ENCODE results near the gene C1orf159. TPM values are rescaled to one million over a fixed set of nuclear protein-coding genes. Genes with fewer than 3 reads are reported as not detected.

Gene C1orf159
- total and polyA plus RNA-seq, 4 donors = 9.5 to 19.2 (median 13.3) TPM

- H3K27ac ChIP-seq (ENCODE audit: low read depth in 1 of 2, low read length in 1 of 2) = no peak overlapping the region
Measured at GRCh38 chr1:1124786-1125642, 9.1 kb upstream of the C1orf159 start.

GRCh38 chr1:1124508-1124785, 8.6 kb upstream of the C1orf159 start:
- 80 to 92% methylated on average over 7 of the region's 7 CpGs for WGBS, 2 donors
- no peaks in the 10 kb centered on the region for H3K27me3 ChIP-seq (ENCODE audit: control insufficient read depth in 3 of 3, insufficient read depth in 3 of 3, low read length in 2 of 3)
- H3K9me3 ChIP-seq (ENCODE audit: control insufficient read depth in 4 of 4, insufficient read depth in 3 of 4, low read length in 3 of 4) = no peaks in the 10 kb centered on the region
- ATAC-seq (ENCODE audit: insufficient read depth, low FRiP score) = no peak
- no peak overlapping the region for H3K9ac ChIP-seq (ENCODE audit: insufficient read depth in 1 of 2, low read length in 2 of 2)
- peaks cover 0 to 5% (median 0%) of the 10 kb centered on the region in 5 donors for H3K4me1 ChIP-seq (ENCODE audit: control insufficient read depth in 5 of 5, insufficient read depth in 5 of 5, low read length in 5 of 5)
- H3K4me3 ChIP-seq = no peak overlapping the region
- no peak for DNase-seq
- no peak for TF ChIP-seq CTCF (IDR thresholded peaks at IDR 0.05; ENCODE audit: control extremely low read depth, extremely low read depth)
- no peak overlapping the region for H3K27ac ChIP-seq (ENCODE audit: low read depth in 1 of 2, low read length in 1 of 2)
- H3K36me3 ChIP-seq (ENCODE audit: control insufficient read depth in 4 of 4, insufficient read depth in 4 of 4, low read length in 4 of 4) = no peaks in the 10 kb centered on the region

More at GRCh38 chr1:1124786-1125642, 9.1 kb upstream of the C1orf159 start:
- 61 to 82% methylated on average over 28 to 29 of the region's 29 CpGs for WGBS, 2 donors
- no peaks in the 10 kb centered on the region for H3K36me3 ChIP-seq (ENCODE audit: control insufficient read depth in 4 of 4, insufficient read depth in 4 of 4, low read length in 4 of 4)
- no peak overlapping the region for H3K4me3 ChIP-seq
- peaks cover 0 to 5% (median 0%) of the 10 kb centered on the region in 5 donors for H3K4me1 ChIP-seq (ENCODE audit: control insufficient read depth in 5 of 5, insufficient read depth in 5 of 5, low read length in 5 of 5)
- H3K9ac ChIP-seq (ENCODE audit: insufficient read depth in 1 of 2, low read length in 2 of 2) = no peak overlapping the region
- no peak for ATAC-seq (ENCODE audit: insufficient read depth, low FRiP score)
- TF ChIP-seq CTCF (IDR thresholded peaks at IDR 0.05; ENCODE audit: control extremely low read depth, extremely low read depth) = no peak
- DNase-seq = no peak
- no peaks in the 10 kb centered on the region for H3K27me3 ChIP-seq (ENCODE audit: control insufficient read depth in 3 of 3, insufficient read depth in 3 of 3, low read length in 2 of 3)
- no peaks in the 10 kb centered on the region for H3K9me3 ChIP-seq (ENCODE audit: control insufficient read depth in 4 of 4, insufficient read depth in 3 of 4, low read length in 3 of 4)

DNA sequence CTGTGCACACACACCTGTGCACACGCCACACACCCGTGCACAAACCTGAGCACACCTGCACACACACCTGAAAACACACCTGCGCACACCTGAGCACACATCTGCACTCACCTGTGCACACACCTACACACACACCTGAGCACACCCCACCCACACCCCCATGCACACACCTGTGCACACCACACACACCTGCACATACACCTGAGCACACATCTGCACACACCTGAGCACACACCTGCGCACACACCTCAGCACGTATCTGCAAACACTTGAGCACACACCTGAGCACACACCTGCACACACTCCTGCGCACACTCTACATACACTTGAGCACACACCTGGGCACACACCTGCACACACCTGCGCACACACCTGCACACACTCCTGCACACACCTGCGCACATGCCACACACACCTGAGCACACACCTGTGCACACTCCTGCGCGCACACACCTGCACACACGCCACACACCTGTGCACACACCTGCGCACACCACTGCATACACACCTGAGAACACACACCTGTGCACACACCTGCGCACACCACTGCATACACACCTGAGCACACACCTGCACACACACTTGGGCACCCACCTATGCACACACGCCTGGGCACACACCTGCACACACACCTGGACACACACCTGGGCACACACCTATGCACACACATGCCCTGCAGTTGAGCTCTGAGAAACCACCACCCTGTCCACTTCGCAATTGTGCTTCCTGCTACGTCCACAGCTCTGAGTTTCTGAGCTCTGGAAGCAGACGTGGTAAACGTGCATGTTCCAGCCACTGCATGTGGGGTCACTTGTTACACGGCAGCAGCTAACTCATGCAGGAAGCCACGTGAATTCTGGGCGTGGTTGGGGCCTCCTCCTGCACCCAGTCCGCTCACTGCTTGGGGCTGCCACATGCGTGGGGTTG, 8.0 kb upstream of the C1orf159 start:
- peak; percentile 38 to 69 (median 69) for DNase-seq
- 89 to 92% methylated on average over 23 of the region's 23 CpGs for WGBS, 2 donors
- H3K4me1 ChIP-seq (ENCODE audit: control insufficient read depth in 5 of 5, insufficient read depth in 5 of 5, low read length in 5 of 5) = peaks cover 0 to 5% (median 0%) of the 10 kb centered on the region in 5 donors
- no peak for ATAC-seq (ENCODE audit: insufficient read depth, low FRiP score)
- H3K27ac ChIP-seq (ENCODE audit: low read depth in 1 of 2, low read length in 1 of 2) = no peak overlapping the region
- H3K9ac ChIP-seq (ENCODE audit: insufficient read depth in 1 of 2, low read length in 2 of 2) = no peak overlapping the region
- H3K36me3 ChIP-seq (ENCODE audit: control insufficient read depth in 4 of 4, insufficient read depth in 4 of 4, low read length in 4 of 4) = no peaks in the 10 kb centered on the region
- H3K9me3 ChIP-seq (ENCODE audit: control insufficient read depth in 4 of 4, insufficient read depth in 3 of 4, low read length in 3 of 4) = no peaks in the 10 kb centered on the region
- TF ChIP-seq CTCF (IDR thresholded peaks at IDR 0.05; ENCODE audit: control extremely low read depth, extremely low read depth) = no peak
- no peaks in the 10 kb centered on the region for H3K27me3 ChIP-seq (ENCODE audit: control insufficient read depth in 3 of 3, insufficient read depth in 3 of 3, low read length in 2 of 3)
- no peak overlapping the region for H3K4me3 ChIP-seq
